Mucosa of gallbladder (tissue), 1 donor: ENCODE measurements around the gene TMEM252. TPM values are rescaled to one million over a fixed set of nuclear protein-coding genes. Genes with fewer than 3 reads are reported as not detected.

Source experiments
- DNase-seq: peaks from one replicate; pipeline ENCODE4 v3.0.0-alpha.2; 2020; ENCODE audit warnings: low spot score
- total RNA-seq: library from RNA; stranded (reverse); gene quantifications from one replicate; pipeline ENCODE4 v1.2.1, GENCODE V29; 2021
- donor health status: DM: no; HTN: no; CAD: no.

Gene TMEM252
- total RNA-seq, 1 donor from 2014 or later, result not detected

DNA sequence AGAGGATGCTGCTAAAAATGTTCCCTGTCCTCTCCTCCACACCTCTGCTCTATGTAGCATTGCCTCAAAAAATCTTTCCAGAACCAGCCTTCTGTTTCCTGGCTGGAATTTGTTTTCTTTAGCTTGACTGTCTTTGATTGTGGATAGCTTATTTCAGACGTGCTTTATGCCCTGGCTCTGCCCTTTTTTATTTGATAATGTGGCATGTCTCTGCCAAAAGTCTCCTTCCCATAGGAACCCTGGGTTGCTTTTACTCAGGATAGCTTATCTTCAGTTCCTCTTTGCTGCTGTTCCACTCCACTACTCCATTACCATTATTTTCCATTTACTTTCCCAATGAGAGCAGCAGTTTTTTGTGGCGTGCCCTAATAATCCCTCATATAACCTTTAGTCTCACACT is 885 bp upstream of the TMEM252 start:
- no peak for DNase-seq

DNA sequence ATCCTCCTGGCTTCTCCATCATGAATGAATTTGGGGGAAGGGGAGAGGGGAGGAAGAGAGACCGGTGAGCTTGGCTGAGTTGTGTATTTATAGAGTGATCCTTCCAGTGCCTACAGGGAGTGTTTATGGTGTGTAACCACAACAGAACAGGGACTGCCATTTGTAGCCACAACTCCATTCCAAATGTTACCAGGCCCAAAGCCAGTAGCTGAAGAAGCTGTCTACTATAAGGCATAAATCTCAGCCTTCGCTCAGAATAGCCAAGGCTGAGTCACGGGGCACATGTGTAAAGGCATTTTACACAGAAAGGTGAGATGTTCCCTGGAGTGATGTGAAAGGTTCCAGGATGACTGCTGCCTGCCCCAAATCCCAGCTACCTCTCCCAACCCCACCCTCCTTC is 2.5 kb downstream of the TMEM252 start:
- no peak for DNase-seq

DNA sequence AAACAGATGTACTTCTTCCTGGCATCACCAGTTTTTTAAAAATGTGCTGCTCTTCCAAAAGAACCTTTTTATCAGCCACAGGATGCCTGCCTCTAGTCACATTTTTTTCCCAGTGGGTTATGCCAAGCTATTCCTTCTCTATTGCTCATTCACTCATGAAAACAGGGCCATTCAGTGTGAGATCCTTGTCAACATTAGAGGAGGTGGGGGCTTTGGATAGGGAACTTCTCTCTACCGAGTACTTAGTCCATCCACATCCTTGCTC is 3.1 kb downstream of the TMEM252 start:
- no peak for DNase-seq

DNA sequence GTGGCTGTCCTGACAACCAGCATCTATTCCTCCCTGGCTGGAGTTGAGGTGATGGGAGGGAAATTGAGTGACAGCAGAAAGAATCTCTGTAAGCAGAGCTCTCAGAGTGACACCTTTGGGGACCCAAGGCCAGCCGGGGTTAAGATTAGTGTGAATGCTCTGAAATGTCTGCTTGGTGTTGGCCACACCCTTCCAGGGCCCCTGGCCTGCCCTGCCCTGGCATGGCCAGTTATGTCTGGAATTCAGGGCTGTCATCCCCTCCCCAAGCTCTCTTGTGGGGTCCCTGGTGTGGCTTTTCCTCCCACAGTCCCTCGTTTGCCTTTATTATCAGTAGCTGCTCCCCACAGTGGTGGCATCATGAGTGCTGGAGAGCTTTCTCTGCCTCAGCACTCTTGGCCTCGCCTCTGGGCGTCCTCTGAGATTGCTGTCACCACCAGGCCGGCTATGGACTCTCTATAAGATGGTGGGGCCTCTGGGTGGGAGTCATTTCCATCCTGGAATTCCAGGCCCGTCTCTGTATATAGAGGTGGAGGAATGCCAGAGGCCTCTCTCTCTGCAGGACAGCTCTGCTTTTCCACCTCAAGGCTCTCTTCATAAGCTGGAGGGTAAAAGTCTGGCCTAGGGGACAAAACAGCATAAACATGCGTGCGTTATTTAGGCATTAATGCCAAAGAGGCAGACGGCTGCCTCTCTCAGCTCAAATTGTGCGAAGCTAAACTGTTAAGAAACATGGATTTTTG is 3.6 kb downstream of the TMEM252 start:
- DNase-seq, result no peak

DNA sequence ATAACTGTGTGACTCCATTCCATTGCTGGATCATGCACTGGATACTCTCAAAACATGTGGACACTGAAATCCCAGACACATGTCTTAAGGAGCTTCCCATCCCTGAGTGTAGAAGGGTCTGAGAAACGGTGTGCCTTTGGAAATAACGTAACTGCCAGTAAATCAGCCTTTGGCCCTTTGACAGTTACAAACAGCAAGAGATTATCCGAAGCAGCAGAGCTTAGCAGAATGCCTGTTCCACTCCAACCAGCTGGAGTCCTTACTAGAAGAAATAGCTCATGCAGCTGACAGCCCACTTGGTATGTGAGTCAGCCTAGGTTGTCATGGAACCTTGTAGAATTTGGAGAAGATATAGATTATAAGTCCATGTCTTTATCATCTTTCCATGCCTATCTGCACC is 7.0 kb downstream of the TMEM252 start:
- DNase-seq, result no peak

DNA sequence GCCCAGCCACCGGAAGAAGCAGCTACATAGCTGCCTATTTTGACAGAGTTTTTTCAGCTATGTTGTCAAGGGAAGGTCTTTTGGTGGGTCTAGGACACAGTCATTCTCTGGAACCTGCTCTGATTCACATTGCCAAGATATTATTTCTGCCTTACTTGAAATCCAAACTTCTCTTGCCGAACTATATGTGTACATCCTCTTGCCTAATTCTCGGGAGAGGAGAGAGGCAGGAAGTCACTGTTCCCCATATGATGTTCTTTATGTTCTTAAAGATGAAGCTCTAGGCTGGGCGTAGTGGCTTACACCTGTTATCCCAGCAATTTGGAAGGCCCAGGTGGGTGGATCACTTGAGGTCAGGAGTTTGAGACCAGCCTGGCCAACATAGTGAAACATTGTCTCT is 8.6 kb downstream of the TMEM252 start:
- no peak for DNase-seq

DNA sequence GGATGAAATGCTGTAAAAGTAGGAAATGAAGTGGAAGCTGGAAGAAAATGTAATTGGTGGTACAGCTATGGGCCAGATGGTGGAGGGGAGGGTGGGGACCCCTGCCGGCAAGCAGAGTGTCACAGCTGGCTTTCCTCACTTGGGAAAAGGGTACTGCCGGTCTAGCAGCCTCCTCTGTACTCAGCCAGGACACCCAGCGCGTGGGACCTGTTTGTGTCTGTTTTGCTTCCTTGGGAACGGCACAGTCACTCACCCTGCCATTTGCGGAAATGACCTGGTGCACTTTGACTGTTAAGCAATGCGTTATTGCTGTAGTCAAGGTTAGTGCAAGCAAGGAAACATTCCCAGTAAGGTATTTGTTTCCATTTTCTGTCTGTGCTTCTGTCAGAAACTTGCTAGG is 10.1 kb downstream of the TMEM252 start:
- peak; percentile 49 for DNase-seq

DNA sequence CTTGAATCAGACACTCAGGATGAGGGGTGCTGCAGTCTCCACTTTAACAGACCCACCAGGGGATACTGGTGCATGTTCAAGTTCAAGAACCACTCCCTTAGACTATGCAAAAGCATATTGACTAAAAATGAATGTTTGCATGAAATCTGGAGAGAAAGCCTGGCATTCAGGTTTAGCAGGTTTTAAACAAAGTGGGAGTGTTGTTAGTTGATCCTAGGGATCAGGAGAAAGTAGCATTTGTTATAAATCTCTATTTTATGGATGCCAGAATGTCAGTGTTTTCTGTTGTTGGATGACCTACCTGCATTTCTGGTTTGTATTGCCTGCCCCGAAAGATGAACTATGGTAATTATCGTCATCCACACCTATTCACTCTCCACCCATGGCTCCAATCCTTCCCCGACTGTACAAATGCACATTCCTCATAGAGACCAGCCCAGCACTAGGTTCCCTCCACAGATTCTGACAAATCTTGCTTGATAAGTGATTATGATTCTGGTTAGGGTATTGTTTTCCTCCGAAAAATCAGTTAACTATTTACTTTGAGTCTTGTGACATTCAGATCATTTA is 17.2 kb downstream of the TMEM252 start:
- DNase-seq, result no peak

DNA sequence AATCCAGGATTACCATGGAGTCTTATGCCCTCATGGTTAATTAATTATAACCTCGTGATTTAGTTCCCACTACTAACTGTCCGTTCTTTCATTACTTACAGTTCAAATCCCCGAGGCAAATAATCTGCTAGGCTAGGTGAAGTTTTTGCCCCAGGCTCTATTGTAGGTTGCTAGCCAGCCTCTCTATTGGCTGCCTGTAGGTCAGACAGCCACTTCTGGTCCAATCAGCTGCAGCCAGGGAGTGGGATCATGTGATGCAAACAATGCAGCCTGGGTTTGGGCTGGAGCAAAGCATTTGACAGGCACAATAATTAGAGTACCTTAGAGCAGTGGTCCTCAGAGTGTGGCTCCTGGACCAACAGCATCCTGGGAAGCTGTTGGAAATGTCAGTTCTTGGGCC is 17.7 kb downstream of the TMEM252 start:
- no peak for DNase-seq

DNA sequence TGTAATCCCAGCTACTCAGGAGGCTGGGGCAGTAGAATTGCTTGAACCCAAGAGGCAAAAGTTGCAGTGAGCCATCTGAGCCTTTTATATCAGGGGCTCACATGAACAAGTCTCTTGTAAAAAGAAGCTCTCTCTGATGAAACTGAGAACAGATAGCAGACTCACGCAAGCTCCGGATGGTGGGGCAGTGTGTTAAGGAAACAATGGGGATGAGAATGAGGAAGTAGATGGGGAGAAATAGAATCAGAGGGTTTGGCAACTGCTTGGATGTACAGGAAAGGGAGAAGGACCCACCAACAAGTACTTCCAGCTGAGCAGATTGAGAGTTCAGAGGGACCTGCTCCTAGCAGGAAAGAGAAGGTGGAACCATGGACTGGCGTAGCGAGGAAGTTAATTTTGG is 18.6 kb downstream of the TMEM252 start:
- DNase-seq, result no peak

DNA sequence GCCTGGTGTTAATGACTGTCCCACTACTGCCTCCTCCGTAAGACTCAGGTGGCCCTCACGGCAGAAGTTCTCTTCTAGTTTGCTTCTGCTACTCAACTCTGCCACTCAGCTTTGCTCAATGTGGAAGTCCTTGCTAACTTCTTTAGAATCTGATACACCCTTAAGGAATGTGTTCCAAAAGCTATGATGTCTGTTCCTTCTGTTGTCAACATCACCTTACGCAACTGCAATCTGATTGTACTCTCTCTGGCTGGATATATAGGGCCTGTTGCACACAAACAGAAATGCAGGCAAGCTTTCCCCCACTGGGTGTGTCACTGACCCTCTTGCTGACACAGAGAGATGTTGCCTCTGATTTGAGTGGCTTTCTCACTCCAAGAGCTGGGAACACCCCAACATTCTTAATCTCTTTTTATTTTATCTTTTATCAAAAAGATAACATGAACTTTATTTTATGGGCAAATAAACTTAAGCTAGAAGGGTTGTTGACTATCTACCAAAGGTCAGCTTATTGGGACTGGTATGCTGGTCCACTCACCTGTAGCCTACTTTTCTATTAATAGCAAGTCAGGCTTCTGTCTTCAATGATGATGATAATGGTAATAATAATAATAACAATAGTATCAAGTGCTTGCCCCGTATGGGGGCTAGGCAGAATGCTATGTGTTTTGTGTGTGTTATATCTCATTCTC is 25.2 kb downstream of the TMEM252 start:
- no peak for DNase-seq

DNA sequence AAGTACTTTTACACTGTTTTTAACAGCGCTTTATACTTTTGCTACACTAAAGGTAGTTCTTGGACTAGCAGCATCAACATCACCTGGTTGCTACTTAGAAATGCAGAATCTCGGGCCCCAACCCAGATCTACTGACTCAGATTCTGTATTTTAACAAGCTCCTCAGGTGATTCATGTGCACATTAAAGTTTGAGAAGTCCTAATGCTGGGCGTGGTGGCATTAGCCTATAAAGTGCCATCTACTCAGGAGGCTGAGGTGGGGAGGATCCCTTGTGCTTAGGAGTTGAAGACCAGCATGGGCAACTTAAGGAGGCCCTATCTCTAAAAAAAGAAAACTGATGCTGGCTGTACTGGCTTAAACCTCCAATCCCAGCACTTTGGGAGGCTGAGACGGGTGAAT is 26.7 kb downstream of the TMEM252 start:
- no peak for DNase-seq

DNA sequence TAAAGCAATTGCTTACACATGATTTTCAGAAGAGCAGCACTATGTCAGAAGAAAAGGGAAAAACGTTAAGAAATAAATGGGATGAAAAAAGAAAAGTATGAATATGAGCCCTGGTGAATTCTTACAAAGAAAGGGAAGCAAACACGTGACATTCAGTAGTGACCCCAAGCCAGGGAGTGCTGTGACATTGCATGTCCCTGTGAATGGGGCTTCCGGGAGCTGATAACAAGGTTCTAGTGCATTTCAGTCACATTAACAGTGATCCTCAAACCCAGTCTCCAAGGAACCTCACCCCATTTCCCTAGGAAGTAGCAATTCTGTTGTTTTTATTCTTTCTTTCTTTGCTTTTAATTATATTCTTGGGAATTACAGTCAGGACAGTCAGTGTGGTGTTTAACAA is 27.3 kb downstream of the TMEM252 start:
- no peak for DNase-seq

DNA sequence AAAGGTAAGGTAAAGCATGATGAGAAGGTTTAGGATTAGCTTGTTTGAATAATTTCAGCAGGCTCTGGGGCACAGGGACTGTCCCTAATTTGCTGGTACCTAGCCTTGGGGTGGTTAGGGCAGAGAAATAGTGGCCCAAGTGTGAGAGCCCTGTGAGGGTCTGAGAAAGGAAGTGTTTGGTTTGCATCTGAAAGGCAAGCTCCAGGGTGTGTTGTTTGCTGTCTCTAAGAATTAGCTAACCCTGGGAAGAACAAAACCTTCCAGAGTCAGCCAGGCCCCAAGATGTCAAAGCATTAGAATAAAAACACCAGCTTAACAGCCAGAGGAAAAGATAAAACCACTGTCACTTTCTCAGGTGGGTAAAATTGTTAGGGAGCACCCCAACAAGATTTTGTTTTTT is 31.0 kb downstream of the TMEM252 start:
- DNase-seq, result no peak

DNA sequence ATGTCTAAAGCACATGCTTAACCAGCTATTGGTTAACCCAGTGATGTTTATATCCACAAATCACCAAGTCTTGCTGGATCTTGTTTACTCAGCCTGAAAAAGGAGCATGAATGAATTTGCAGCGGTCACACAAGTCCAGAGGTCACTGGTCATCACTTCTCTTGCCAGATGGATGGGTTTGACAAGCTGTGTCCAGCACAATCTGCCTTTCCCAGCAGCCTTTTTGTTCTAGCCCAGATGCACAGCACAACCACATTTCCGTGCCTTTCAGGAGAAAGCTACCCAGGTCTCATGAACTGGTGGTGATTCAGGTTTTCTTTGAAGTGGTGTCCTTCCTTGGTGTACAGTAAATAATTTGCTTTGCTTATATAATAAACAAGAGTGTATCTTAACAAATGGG is 32.1 kb downstream of the TMEM252 start:
- no peak for DNase-seq

DNA sequence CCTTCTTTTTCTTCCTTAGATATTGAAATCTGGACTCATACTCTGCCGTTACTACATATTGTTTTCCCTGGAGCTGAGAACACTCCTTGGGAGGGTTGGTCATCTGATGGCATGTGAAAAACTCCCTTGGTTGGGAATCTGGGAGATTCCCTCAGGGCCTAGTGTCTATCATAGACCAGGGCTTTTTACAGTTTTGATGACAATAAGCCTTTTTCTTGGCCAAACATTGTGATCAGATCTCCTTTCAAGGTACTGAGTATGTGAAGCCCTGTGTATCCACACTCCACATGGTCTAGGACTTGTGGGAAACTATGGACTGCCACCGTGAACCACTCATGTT is 32.9 kb downstream of the TMEM252 start:
- DNase-seq, result no peak

DNA sequence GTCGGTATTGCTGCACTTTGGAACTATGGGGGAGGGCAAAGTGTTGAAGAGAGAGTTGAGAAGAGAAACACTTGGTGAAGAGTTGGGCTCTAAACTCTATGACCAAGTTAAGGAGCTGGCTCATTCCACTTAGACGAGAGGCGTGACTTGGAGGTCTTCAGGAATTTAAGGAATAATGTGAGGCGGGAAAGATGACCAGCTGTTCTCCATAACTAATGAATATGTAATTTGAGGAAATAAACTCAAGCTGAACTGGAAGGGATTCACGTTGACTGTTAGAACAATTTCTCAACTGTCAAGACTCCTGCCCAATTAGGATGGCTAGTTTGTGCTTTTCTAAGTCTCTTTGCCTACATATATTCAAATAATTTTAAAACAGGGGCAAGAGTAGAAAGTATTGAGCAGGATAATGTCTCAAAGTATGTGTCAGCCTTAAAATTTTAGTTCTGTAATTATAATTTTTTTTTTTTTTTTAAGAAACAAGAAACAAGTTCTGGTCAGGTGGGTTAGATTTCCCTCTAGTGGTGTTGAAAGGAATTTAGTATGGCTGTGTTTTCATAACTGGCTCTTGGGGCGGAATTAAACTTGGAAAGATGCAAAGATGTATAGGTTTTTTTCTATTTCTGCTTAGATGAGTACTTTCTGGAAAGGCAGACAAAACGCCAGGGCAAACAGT is 33.4 kb downstream of the TMEM252 start:
- no peak for DNase-seq

DNA sequence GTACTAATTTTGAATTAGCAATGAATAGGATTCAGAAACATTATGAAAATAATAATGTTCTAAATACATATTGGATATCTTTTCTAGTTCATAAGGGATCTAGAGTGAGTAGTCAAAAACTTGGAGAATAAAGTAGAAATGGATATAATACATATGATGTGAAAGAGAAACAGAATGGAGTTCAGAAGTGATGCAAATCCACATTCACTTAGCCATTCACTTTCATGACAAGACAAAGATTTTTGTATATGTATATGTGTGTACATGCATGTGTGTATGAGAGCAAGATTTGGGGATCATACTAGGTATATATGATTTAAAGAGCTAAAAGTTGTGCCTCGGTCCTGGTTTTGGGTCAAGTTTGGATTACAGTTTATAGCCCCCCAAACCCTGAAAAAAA is 34.1 kb downstream of the TMEM252 start:
- DNase-seq, result no peak

DNA sequence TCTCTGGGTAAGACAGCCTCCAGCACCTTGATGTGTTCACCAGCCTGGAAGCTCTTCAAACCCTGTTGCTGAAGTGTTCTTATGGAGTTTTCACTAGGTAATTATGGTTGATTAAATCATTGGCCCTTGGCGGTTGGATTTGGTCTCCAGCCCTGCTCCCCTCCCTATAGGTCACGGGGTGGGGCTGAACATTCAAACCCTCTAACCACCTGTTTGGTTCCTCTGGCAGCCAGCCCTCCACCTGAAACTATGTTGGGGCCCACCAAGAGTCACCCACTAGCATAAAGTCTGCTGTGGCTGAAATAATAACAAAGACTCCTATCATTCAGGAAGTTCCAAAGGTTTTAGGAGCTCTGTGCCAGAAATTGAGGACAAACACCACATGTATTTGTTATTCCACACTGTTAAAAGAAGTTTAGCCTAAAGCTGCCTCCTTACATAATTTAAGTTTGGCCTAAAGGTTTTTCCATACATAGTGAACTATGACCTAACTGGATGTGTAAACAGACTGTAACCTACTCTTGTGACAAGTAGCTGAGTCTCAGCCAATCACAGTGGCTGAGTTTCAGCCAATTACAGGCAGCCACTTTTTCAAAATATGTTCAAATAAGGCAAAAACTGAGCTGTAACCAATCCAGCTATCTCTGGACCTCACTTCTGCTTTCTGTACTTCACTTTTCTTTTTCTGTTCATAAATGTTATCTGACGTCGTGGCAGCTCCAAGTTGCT is 34.8 kb downstream of the TMEM252 start:
- no peak for DNase-seq

DNA sequence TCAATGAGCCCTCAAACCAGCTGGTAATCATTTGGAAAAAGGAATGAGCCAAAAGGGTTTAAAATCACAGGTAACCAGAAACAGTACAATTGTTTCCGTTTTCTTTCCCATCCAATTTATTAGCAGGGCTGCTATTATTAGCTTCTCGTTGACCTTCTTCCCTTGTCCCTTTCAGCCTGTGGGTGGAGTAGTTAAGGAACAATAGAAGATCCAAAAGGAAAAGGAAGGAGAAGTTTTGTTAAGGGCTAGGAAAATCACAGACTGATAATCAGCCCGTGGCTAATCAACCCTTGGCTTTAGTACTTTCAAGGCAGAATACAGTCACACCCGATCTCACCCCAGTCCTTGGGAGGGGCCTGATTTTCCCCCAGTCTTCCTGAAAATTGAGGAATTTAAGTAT is 38.4 kb downstream of the TMEM252 start:
- no peak for DNase-seq

DNA sequence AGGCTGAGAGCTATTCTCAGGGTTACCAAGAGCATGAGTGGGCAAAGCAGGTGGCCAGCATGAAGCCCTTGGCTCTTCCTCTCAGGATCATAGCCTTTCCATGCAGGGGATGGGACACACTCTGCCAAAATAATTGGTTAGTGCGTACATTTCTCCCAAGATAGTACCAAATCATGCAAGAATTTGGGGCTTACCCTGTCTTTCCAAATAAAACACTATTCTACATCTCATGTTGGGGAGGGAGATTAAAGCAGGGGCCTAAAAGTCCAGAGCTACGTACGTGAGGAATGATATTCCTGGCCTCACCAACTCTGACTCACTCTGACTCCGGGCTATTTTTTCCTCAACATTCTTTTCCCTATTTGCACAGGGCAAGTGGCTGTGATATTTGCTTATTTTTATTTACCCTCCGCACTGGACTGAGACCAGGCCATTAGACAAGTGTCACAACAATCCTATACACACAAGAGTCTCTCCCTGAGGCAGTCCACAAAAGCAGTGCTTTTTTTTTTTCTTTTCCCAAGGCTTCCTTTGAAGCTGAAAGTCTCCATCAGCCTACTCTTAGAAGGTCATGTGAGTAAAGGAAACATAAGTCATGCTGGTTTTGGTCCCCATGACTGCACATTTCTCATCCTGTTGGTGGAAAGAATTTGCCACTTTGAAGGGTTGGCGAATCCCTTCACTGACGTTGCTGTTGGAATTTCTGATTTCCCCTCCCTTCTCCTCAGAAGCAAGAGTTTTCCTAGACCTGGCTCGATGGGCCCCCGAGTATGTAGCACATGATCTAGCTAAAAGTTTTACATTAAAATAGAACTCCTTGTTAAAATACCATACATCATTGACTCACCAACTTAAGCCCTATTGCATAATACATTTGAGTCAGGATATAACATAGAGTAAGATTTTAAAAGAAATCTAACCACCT is 40.0 kb downstream of the TMEM252 start:
- no peak for DNase-seq
